Cardiac fibroblast (primary cell): ENCODE data around the gene KY.

Source experiments
- DNase-seq, 2 donors: peaks; one replicate each; pipeline versions ENCODE4 v3.0.0 to v3.0.0-alpha.2; 2010; ENCODE audit warnings: low read depth in 2 of 2
- H3K4me3 ChIP-seq, 2 donors: replicated peaks in 1 of 2; 1 replicate in 1 of 2; 2 replicates in 1 of 2; pipeline ENCODE4 v1.5.1; 2011; ENCODE audit warnings: low read depth in 2 of 2, low read length in 2 of 2, mild to moderate bottlenecking in 2 of 2, moderate library complexity in 1 of 2
- TF ChIP-seq, protein P1 (sequence below): IDR thresholded peaks from one replicate; pipeline ENCODE4 v1.5.1; 2011; ENCODE audit warnings: low read depth, mild to moderate bottlenecking, low read length, inconsistent platforms

KY gene

DNA sequence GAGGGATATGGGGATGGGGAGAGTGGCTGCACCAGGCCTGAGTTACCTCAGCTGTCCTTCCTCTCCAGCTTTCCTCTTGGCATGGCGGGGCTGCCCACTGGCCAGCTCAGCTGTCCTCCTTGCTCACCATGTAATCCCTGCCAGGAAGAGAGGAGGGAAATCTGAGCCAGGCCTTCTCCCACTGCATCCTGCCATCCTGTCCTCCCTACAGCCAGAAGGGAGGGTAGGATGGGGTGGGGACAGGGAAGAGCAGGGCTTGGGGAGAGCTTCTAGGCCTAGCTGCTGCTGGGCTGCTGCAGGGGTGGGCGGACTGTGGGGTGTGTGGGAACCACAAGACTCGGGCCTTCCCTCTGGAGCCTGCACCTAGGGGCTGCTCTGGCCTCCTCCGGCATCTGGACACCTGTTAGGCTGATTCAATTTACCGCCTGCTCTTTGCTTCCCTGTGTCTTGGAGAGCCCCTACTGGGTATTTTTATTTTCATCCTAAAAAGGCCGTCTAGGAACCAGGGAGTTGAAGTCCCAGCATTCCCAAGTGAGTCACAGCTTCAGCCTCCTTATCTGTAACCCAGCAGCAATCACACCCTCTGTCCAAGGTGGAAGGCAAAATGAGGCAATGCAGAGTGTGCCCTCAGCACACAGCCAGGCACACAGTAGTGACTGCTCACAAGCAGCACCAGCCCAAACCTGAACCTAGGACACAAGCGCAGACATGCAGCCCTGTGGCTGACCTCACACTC lies 13.1 kb upstream of the KY start:
- DNase-seq: peak; percentile 35 to 46
- no peak overlapping the region for H3K4me3 ChIP-seq
- TF ChIP-seq, protein P1, sequence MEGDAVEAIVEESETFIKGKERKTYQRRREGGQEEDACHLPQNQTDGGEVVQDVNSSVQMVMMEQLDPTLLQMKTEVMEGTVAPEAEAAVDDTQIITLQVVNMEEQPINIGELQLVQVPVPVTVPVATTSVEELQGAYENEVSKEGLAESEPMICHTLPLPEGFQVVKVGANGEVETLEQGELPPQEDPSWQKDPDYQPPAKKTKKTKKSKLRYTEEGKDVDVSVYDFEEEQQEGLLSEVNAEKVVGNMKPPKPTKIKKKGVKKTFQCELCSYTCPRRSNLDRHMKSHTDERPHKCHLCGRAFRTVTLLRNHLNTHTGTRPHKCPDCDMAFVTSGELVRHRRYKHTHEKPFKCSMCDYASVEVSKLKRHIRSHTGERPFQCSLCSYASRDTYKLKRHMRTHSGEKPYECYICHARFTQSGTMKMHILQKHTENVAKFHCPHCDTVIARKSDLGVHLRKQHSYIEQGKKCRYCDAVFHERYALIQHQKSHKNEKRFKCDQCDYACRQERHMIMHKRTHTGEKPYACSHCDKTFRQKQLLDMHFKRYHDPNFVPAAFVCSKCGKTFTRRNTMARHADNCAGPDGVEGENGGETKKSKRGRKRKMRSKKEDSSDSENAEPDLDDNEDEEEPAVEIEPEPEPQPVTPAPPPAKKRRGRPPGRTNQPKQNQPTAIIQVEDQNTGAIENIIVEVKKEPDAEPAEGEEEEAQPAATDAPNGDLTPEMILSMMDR: no peak

- no peak for DNase-seq
- H3K4me3 ChIP-seq: no peak overlapping the region
- TF ChIP-seq, protein P1: no peak
Observed at GRCh38 chr3:134660046-134660441, 9.2 kb upstream of the KY start.

- TF ChIP-seq, protein P1: no peak
- DNase-seq: no peak
- no peak overlapping the region for H3K4me3 ChIP-seq
Observed at GRCh38 chr3:134659391-134660045, 8.7 kb upstream of the KY start.

- DNase-seq: no peak
- H3K4me3 ChIP-seq: no peak overlapping the region
- TF ChIP-seq, protein P1: no peak
Observed at GRCh38 chr3:134658555-134658954, 7.7 kb upstream of the KY start.

GRCh38 chr3:134656211-134656800 lies 5.5 kb upstream of the KY start:
- no peak overlapping the region for H3K4me3 ChIP-seq
- no peak for DNase-seq
- TF ChIP-seq, protein P1: no peak

DNA sequence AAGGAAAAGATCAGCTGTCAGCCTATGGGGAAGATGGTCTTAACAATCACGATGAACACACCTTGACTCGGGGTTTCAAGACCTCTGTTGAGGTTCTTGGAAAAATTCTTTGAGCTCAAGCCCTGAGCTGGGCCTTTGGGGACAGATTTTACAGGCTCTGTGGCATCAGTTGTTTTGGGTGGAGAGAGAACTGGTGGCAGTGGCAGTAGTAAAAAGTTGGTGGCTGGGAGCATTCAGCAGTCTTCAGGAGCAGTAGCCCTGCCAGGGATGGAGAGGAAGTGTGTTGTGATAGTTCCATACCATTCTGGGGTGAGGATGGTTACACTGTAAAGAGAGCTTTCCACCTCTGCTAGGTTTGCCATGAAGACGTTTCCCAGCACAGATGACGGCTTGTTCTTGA lies 4.9 kb upstream of the KY start:
- H3K4me3 ChIP-seq: no peak overlapping the region
- TF ChIP-seq, protein P1: no peak
- DNase-seq: no peak
